ENCODE measurements around the gene CFAP97.

Gene CFAP97

DNA sequence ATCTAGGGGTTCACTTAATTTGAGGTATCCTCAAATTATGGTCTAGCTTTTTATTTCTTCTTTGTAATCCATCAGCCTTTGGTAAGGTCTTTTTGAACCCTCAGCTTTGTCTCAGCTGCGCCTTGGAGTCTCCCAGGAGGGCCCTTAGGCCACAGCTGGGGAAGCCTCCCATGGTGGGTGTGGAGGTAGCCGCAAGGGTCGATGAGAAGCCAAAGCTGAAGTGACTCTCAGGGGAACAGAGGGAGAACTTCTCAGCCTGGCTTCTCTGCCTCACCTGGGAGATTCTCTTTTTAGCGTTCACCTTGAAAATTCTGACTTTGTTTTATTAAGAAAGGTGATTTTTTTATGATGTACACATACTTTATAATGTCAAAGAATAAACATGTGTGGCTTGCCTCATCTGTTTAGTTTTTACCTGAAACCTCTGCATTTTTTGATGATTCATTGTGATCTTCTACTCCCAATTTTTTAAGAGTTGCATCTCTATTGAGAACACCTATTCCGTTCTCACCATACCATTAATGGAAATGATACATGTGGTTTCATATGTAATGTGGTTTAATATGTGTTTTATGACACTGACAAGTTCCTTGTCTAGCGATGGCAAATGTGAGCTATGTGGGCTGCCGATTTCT, 86.4 kb downstream of the CFAP97 start:
- no peak overlapping the region for H3K4me3 ChIP-seq (ENCODE audit: low read depth in 1 of 2, low read length in 2 of 2)
- H3K4me1 ChIP-seq (ENCODE audit: control insufficient read depth in 1 of 2, insufficient read depth in 2 of 2, low read length in 2 of 2): peaks cover 4 to 7% of the 10 kb centered on the region in 2 donors
- no peaks in the 10 kb centered on the region for H3K36me3 ChIP-seq (ENCODE audit: control insufficient read depth in 1 of 2, insufficient read depth in 2 of 2, low read length in 2 of 2)
- no peaks in the 10 kb centered on the region for H3K9me3 ChIP-seq (ENCODE audit: control insufficient read depth in 1 of 2, low read length in 2 of 2)
- no peak overlapping the region for H3K27ac ChIP-seq (ENCODE audit: low read length)
- no peaks in the 10 kb centered on the region for H3K27me3 ChIP-seq (ENCODE audit: low read depth, low read length)

DNA sequence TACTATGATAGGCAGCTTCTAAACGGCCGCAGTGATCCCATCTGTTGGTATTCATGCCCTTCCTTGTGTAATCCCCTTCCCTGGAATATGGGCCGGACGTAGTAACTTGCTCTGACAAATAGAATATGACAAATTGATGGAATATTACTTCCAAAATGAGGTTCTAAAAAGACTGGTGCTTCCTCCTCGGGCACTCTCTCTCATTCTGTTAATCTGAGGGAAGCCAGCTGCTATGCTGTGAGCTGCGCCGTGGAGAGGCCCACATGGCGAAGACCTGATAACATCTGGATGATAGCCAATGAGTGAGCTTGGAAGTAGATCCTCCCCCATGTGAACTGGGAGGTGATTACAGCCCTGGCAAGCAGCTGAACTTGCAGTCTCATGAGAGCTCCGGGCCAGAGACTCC, 88.0 kb downstream of the CFAP97 start:
- Histone ChIP-seq H3K4me3 (ENCODE audit: low read depth in 1 of 2, low read length in 2 of 2) (no peak overlapping the region), H3K27me3 (ENCODE audit: low read depth, low read length) (no peaks in the 10 kb centered on the region), H3K4me1 (ENCODE audit: control insufficient read depth in 1 of 2, insufficient read depth in 2 of 2, low read length in 2 of 2) (peaks cover 5 to 14% of the 10 kb centered on the region in 2 donors), H3K27ac (ENCODE audit: low read length) (no peak overlapping the region), H3K36me3 (ENCODE audit: control insufficient read depth in 1 of 2, insufficient read depth in 2 of 2, low read length in 2 of 2) (no peaks in the 10 kb centered on the region), H3K9me3 (ENCODE audit: control insufficient read depth in 1 of 2, low read length in 2 of 2) (no peaks in the 10 kb centered on the region)

DNA sequence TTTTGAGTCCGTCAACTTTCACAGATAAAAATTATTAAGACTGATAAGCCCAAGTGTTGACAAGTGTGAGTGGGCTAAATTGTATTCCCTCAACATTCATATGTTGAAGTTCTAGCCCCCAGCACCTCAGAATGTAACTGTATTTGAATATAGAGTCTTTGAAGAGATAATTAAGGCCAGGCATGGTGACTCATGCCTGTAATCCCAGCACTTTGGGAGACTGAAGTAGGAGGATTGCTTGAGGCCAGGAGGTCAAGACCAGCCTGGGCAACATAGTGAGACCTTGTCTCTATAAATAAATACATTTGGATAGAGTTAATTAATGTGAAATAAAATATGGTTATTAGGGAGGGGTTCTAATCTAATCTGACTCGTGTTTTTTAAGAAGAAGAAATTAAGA, 90.5 kb downstream of the CFAP97 start:
- no peaks in the 10 kb centered on the region for H3K36me3 ChIP-seq (ENCODE audit: control insufficient read depth in 1 of 2, insufficient read depth in 2 of 2, low read length in 2 of 2)
- no peaks in the 10 kb centered on the region for H3K9me3 ChIP-seq (ENCODE audit: control insufficient read depth in 1 of 2, low read length in 2 of 2)
- no peaks in the 10 kb centered on the region for H3K27me3 ChIP-seq (ENCODE audit: low read depth, low read length)
- no peak overlapping the region for H3K27ac ChIP-seq (ENCODE audit: low read length)
- H3K4me3 ChIP-seq (ENCODE audit: low read depth in 1 of 2, low read length in 2 of 2): no peak overlapping the region
- H3K4me1 ChIP-seq (ENCODE audit: control insufficient read depth in 1 of 2, insufficient read depth in 2 of 2, low read length in 2 of 2): peaks cover 5 to 14% of the 10 kb centered on the region in 2 donors

DNA sequence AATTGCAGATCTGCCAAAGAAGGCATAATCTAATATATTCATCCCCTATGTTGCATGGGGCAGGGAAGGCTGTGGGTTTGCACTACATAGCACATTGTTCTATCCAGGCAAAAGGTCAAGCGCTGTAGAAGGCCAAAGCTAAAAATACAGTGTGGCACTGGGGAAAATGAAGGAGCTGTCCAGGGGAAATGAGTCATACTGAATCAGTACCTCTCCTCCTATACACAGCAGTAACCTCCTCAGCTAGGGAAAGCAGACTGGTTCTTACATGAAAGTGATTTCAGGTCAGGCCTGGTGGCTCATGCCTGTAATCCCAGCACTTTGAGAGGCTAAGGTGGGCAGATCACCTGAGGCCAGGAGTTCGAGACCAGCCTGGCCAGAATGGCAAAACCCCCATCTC, 91.7 kb downstream of the CFAP97 start:
- Histone ChIP-seq H3K36me3 (ENCODE audit: control insufficient read depth in 1 of 2, insufficient read depth in 2 of 2, low read length in 2 of 2) (no peaks in the 10 kb centered on the region), H3K4me1 (ENCODE audit: control insufficient read depth in 1 of 2, insufficient read depth in 2 of 2, low read length in 2 of 2) (peaks cover 5 to 14% of the 10 kb centered on the region in 2 donors), H3K9me3 (ENCODE audit: control insufficient read depth in 1 of 2, low read length in 2 of 2) (no peaks in the 10 kb centered on the region), H3K27me3 (ENCODE audit: low read depth, low read length) (no peaks in the 10 kb centered on the region), H3K4me3 (ENCODE audit: low read depth in 1 of 2, low read length in 2 of 2) (no peak overlapping the region), H3K27ac (ENCODE audit: low read length) (no peak overlapping the region)

DNA sequence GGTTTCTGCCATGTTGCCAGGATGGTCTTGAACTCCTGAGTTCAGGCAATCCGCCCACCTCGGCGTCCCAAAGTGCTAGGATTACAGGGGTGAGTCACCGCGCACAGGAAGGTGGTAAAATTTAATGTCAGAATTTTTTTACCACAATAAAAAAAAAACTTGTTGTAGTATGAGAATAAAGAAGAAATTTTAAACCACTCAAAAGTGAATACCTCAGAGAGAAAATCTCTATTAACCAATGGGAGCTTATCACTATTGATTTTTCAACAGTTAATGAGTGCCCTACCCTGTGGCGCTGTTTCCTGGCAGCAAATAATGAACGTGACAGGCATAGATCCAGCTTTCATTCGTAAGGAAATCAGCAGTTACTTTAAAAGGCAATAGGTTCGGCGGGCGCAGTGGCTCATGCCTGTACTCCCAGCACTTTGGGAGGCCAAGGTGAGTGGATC, 93.4 kb downstream of the CFAP97 start:
- peaks cover 5 to 14% of the 10 kb centered on the region in 2 donors for H3K4me1 ChIP-seq (ENCODE audit: control insufficient read depth in 1 of 2, insufficient read depth in 2 of 2, low read length in 2 of 2)
- H3K9me3 ChIP-seq (ENCODE audit: control insufficient read depth in 1 of 2, low read length in 2 of 2): no peaks in the 10 kb centered on the region
- no peaks in the 10 kb centered on the region for H3K36me3 ChIP-seq (ENCODE audit: control insufficient read depth in 1 of 2, insufficient read depth in 2 of 2, low read length in 2 of 2)
- H3K27me3 ChIP-seq (ENCODE audit: low read depth, low read length): no peaks in the 10 kb centered on the region
- no peak overlapping the region for H3K27ac ChIP-seq (ENCODE audit: low read length)
- no peak overlapping the region for H3K4me3 ChIP-seq (ENCODE audit: low read depth in 1 of 2, low read length in 2 of 2)

DNA sequence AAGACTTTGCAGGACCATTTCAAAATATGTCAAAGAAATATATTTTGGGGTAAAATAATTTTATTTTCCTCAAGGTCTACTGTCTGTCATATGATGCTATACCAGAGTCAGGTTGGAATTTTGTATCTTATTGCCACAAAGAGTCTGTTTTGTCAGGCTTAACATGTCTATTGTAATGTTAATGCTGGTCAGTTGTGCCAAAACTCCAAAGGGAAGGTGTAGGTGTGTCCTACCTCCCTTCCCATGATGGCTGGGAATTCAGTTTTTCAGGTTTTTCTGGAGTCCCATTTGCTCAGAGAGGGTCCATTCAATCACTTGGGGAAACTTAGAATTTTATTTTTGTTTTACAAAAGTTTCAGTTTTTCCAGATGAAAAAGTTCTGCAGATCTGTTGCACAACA, 94.1 kb downstream of the CFAP97 start:
- Histone ChIP-seq H3K4me1 (ENCODE audit: control insufficient read depth in 1 of 2, insufficient read depth in 2 of 2, low read length in 2 of 2) (peaks cover 5 to 14% of the 10 kb centered on the region in 2 donors), H3K36me3 (ENCODE audit: control insufficient read depth in 1 of 2, insufficient read depth in 2 of 2, low read length in 2 of 2) (no peaks in the 10 kb centered on the region), H3K27me3 (ENCODE audit: low read depth, low read length) (no peaks in the 10 kb centered on the region), H3K27ac (ENCODE audit: low read length) (no peak overlapping the region), H3K4me3 (ENCODE audit: low read depth in 1 of 2, low read length in 2 of 2) (no peak overlapping the region), H3K9me3 (ENCODE audit: control insufficient read depth in 1 of 2, low read length in 2 of 2) (no peaks in the 10 kb centered on the region)

All from muscle layer of duodenum (tissue), 2 donors.